ENCODE measurements around the gene AEBP2. TPM values are rescaled to one million over a fixed set of nuclear protein-coding genes. Genes with fewer than 3 reads are reported as not detected.

The AEBP2 gene
- total and polyA plus RNA-seq, 9 of the 15 experiments (the other 6 are each of a cell fraction or from before 2014, with no cell fraction given) = 5.7 to 43.7 (median 10.3) TPM

- TF ChIP-seq HMBOX1 (IDR thresholded peaks at IDR 0.05) (no peak), NFE2 (IDR thresholded peaks at IDR 0.05; ENCODE audit: low read depth) (no peak), CTCFL (IDR thresholded peaks at IDR 0.05; ENCODE audit: borderline replicate concordance, insufficient read depth, low read depth, low read length, poor library complexity, severe bottlenecking) (no peak), NELFE (IDR thresholded peaks at IDR 0.05; ENCODE audit: insufficient read depth, insufficient read length) (no peak), E2F6 (IDR thresholded peaks at IDR 0.05; ENCODE audit: borderline replicate concordance in 1 of 2, extremely low read depth in 1 of 2, insufficient read depth in 1 of 2, insufficient read length in 1 of 2, low read depth in 1 of 2, low read length in 1 of 2, poor library complexity in 1 of 2, severe bottlenecking in 1 of 2) (peak in 1 of 2 experiments; percentile 16), MNT (conservative IDR thresholded peaks at IDR 0.05) (0 out of 4 replicates have a peak, but pooled peaks of 1 of the 2 experiments have one; percentile 3), ZSCAN32 (CRISPR knock-in tag; IDR thresholded peaks at IDR 0.05) (no peak), THAP12 (CRISPR knock-in tag; IDR thresholded peaks at IDR 0.05) (no peak), XRCC4 (IDR thresholded peaks at IDR 0.05; ENCODE audit: extremely low read depth, insufficient read depth, insufficient read length) (no peak), ZNF431 (CRISPR knock-in tag; IDR thresholded peaks at IDR 0.05) (0 out of 2 replicates have a peak, but pooled peaks have one; percentile 31), RBBP5 (IDR thresholded peaks at IDR 0.05; ENCODE audit: borderline replicate concordance, insufficient read depth, low read length, poor library complexity, severe bottlenecking) (peak; percentile 60), HDAC8 (tag; IDR thresholded peaks at IDR 0.05) (no peak), FOXA1 (IDR thresholded peaks at IDR 0.05; ENCODE audit: borderline replicate concordance) (no peak), HINFP (tag; conservative IDR thresholded peaks at IDR 0.05; ENCODE audit: low read depth) (no peak)
These were observed 947 bp downstream of the AEBP2 start (continued) for GRCh38 chr12:19440019-19440858.

Measured in K562 (cell line).